GM12864 (cell line): Measurements from ENCODE around the gene TIMP2.

Source experiments
- DNase-seq: peaks from one replicate; pipeline ENCODE4 v3.0.0-alpha.2; 2011; ENCODE audit warnings: low read depth
- H3K4me3 ChIP-seq: 2 replicates; pipeline ENCODE4 v1.5.1; 2011; ENCODE audit warnings: mild to moderate bottlenecking, low read depth, low read length, control low read depth
- TF ChIP-seq, protein P1 (sequence below): IDR thresholded peaks from 2 replicates; pipeline ENCODE4 v1.5.1; 2011; ENCODE audit warnings: low read depth, mild to moderate bottlenecking, moderate library complexity, low read length, control low read depth, inconsistent platforms; ENCODE audit errors: missing control alignments

Gene TIMP2

DNA sequence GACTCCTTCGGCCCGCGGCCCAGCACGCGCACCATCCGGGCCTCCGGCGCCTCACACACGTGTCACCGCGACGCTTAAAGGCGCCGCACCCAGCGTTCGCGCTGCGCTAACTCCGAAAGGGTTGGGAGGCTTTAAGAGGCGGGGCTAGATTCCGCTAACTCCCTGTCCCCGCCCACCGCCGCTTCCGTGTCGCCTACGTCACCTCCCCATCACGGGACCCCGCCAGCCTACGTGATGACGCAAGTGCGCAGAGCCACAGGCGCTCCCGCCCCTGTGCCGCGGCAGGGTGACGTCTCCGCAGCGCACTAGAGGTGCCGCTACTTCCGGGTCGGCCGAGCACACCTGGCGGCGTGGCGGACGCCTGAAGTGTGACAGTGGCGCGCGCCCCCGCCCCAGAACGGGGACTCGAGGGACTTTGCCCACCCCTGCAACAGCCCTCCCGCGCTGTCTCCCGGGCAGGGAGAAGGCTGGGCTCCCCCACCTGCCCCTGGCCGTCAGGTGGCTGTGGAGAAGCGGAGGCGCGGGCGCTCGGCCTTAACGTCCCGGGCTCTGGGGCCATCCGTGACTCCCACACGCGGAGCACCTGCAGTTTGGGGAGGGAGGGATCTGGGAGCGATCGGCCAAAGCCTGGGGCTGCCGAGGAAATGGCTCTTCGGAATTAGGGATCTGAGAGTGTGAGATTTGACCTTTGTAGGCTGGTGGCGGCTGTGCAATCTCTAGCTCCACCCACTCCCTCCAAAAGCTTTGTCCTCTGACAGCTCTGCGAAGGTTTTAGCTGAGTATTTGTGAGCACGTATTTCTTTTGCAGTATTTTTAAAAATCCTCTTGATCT lies 84.2 kb downstream of the TIMP2 start, which contains the start of gene USP36:
Gene USP36 (minus strand): TSS at position 35 of the 832 bp plus-strand sequence. CDS start 4,451 bp downstream, outside the sequence.
- peak within 1 kb of the TSS; percentile 94 for H3K4me3 ChIP-seq
- peak; percentile 97 for DNase-seq
- TF ChIP-seq, protein P1, sequence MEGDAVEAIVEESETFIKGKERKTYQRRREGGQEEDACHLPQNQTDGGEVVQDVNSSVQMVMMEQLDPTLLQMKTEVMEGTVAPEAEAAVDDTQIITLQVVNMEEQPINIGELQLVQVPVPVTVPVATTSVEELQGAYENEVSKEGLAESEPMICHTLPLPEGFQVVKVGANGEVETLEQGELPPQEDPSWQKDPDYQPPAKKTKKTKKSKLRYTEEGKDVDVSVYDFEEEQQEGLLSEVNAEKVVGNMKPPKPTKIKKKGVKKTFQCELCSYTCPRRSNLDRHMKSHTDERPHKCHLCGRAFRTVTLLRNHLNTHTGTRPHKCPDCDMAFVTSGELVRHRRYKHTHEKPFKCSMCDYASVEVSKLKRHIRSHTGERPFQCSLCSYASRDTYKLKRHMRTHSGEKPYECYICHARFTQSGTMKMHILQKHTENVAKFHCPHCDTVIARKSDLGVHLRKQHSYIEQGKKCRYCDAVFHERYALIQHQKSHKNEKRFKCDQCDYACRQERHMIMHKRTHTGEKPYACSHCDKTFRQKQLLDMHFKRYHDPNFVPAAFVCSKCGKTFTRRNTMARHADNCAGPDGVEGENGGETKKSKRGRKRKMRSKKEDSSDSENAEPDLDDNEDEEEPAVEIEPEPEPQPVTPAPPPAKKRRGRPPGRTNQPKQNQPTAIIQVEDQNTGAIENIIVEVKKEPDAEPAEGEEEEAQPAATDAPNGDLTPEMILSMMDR = no peak

DNA sequence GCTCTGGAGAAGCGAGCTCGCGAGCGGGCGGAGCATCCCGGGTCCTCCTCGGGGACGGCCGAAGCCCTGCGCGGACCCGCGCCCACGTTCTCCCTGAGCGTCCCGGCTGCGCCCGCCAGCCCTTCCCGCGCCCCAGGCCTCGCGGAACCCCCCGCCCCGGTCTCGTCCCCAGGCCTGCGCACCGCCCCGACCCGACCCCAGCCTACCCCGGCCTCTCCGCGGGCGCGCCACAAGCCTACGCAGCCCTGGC lies 84.7 kb downstream of the TIMP2 start:
- peak overlapping the region; percentile 94 for H3K4me3 ChIP-seq
- DNase-seq = no peak
- TF ChIP-seq, protein P1 = no peak

DNA sequence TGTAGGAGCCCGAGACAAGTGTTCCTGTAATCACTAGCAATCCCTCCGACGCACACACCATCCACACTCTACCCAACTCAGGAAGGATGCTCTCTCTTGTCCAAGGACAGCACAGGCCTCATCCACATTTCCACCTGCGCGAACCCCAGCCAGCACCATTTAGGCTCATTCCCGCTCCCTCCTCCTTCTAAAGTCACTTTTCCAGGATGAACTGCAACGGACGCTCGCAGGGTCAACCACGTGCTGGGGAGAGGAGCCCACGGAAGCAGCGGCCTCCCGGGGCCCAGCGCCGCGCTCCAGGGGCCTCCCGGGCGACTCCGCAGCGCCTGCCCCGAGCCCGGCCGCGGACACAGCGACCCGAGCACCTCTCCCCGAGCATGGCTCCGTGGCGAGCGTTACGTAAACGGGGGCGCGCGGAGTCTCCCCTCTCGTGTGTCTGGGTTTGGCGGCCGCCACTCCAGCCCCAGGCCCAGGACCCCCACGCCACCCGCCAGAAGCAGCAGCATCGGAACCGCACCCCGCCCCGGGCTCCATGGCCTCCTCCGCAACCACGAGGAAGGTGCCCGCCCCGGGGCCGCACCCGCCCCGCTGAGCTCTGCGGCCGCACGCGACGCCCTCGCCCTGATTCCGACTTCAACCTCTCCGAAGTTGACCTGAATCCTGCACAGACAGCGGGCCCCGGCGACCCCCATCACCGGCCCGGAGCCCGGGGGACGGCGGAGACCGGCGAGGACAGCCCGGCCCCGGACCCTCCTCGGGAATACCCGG lies 85.2 kb downstream of the TIMP2 start:
- DNase-seq = no peak
- peak overlapping the region; percentile 94 for H3K4me3 ChIP-seq
- TF ChIP-seq, protein P1 = no peak

DNA sequence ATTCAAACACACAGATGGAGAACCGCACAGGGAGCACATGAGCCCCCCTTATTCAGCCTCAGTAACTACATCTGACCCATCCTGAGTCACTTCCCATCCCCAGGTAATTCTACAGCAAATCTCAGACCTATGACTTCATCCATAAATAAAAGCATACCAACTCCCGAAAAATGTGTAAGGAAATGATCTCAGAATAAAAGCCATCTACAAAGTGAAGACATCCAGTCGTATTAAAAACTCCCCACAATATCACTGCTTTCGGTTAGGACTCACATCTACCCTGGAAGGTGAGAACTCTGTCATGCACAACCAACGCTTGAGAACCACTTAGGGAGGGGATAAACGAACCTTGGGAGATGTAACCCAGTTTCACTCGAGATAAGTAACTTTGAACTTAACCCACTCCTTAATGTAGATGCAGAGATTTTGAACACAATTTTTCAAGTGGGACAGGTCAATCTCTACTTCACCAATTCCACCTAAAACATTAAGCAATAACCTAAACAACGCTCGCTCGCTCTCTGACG lies 85.9 kb downstream of the TIMP2 start:
- H3K4me3 ChIP-seq = peak overlapping the region; percentile 94
- TF ChIP-seq, protein P1 = no peak
- no peak for DNase-seq

DNA sequence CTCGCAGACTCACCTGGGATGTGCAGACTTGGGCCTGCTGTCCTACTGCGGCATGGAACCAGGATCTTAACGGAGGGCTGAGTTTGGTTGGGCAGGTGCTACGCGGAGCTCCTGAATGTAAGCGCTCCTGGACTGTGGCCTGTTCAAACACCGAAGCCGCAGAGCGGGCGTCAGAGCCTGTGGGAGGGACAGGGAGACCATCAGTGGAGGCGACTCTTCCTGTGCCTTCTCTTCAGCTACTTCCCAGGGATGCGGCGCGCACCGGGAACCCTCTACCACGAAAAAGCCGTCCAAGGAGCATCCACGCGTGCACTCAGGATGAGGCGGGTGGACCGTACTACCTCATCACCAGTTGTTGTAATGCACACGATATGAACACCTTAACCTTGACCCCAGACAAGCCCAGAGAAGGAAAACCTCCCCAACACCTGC lies 86.6 kb downstream of the TIMP2 start:
- no peak for DNase-seq
- TF ChIP-seq, protein P1 = no peak
- H3K4me3 ChIP-seq = peak overlapping the region; percentile 94; the same call in 1 of the 2 replicates

DNA sequence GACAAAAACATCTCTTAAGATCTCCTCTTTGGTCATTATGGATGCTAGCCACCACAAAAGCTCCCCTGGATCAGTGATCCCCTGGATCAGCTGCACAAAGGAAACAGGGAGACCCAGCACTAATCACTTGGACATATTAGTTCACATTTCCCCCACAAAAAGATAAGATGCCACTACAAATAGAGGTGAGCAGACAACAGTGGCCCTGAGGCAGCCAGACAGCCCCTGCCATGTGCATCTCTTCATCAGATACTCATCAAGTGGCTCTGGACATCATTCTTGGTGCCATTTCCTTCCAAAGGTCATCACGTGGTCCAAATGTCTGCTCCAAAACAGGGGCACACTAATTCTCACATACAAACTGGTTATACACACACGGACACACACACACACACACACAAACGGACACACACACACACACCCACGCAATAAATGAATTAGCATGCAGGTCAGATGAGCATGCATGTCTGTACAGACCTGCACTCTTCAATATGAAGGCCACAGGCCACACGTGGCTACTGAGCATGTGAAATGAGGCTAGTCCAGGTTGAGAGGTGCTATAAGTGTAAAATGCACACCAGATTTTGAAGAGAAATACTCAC lies 88.7 kb downstream of the TIMP2 start:
- H3K4me3 ChIP-seq = no peak overlapping the region
- TF ChIP-seq, protein P1 = no peak
- no peak for DNase-seq
